Upper lobe of left lung (tissue), 6 donors: ENCODE data around the gene KMT2A. TPM values are rescaled to one million over a fixed set of nuclear protein-coding genes. Genes with fewer than 3 reads are reported as not detected.
"Not testable (repeated sequence)": the region's sequence is repeated elsewhere in the genome, so short reads cannot be mapped to it uniquely, and the experiment has no call there.

Source experiments
- ATAC-seq, 2 donors: fragments of 200-7000 bp; cut with Tn5 transposase; one replicate each; pipeline ENCODE4 v1.9.1; 2022; ENCODE audit warnings: mild to moderate bottlenecking in 2 of 2, moderate library complexity in 2 of 2; ENCODE audit not compliant: low FRiP score in 2 of 2
- DNase-seq, 2 donors: peaks; one replicate each; pipeline ENCODE4 v3.0.0-alpha.2; 2019 to 2020
- H3K27ac ChIP-seq, 4 donors: fragments of 200-600 bp; sonication (generic); one replicate each; pipeline ENCODE4 v1.5.1; 2016 to 2019
- H3K27me3 ChIP-seq, 4 donors: fragments of 200-600 bp; sonication (generic); one replicate each; pipeline ENCODE4 v1.5.1; 2017 to 2019
- H3K36me3 ChIP-seq, 4 donors: fragments of 200-600 bp; sonication (generic); one replicate each; pipeline ENCODE4 v1.5.1; 2016 to 2019
- H3K4me1 ChIP-seq, 4 donors: fragments of 200-600 bp; sonication (generic); one replicate each; pipeline ENCODE4 v1.5.1; 2018 to 2019
- H3K4me3 ChIP-seq, 4 donors: fragments of 200-600 bp; sonication (generic); one replicate each; pipeline ENCODE4 v1.5.1; 2017 to 2019; ENCODE audit warnings: mild to moderate bottlenecking in 2 of 4, moderate library complexity in 1 of 4
- H3K9me3 ChIP-seq, 4 donors: fragments of 200-600 bp; sonication (generic); one replicate each; pipeline ENCODE4 v1.5.1; 2018 to 2019
- EP300 ChIP-seq, 4 donors: sonication (generic); formaldehyde crosslinking; IDR thresholded peaks; one replicate each; pipeline ENCODE4 v1.5.1; 2017; ENCODE audit warnings: antibody characterized with exemption in 4 of 4, control low read depth in 2 of 4
- POLR2A ChIP-seq, 4 donors: fragments of 450-650 bp; IDR thresholded peaks; one replicate each; pipeline ENCODE4 v1.5.1; 2016 to 2017; ENCODE audit warnings: antibody characterized with exemption in 4 of 4, mild to moderate bottlenecking in 2 of 4
- POLR2AphosphoS5 ChIP-seq, 2 donors: sonication (generic); formaldehyde crosslinking; IDR thresholded peaks; one replicate each; pipeline ENCODE4 v1.5.1; 2017; ENCODE audit warnings: antibody characterized with exemption in 2 of 2
- WGBS, 2 donors: methylation state at CpG; one replicate each; pipeline ENCODE4 v1.1.5; 2017 to 2018; 5-methylcytosine and 5-hydroxymethylcytosine counted together
- total RNA-seq, 6 donors: library from RNA; depleted of rRNA in 4 of 6; stranded (reverse); fragments of >200 nt in 4 of 6; gene quantifications; one replicate each; pipeline versions ENCODE4 v1.1.0 to v1.2.1, GENCODE V29; 2016 to 2021
- TF ChIP-seq, protein P1 (sequence below), 6 experiments: fragments of 450-650 bp in 4 of 6; fragments of 200-600 bp in 2 of 6; sonication (generic) in 2 of 6; IDR thresholded peaks; one replicate each; pipeline ENCODE4 v1.5.1; 2016 to 2019; ENCODE audit warnings: antibody characterized with exemption in 6 of 6
- donor health status: DM: no; HTN: no; CAD: no; lungs with moderate emphysema.
- donor health status: DM: no; HTN: yes; CAD: no; lungs with severe emphysema.

KMT2A gene
- total RNA-seq, 6 donors from 2014 or later, result 42.0 to 97.1 (median 58.4) TPM

DNA sequence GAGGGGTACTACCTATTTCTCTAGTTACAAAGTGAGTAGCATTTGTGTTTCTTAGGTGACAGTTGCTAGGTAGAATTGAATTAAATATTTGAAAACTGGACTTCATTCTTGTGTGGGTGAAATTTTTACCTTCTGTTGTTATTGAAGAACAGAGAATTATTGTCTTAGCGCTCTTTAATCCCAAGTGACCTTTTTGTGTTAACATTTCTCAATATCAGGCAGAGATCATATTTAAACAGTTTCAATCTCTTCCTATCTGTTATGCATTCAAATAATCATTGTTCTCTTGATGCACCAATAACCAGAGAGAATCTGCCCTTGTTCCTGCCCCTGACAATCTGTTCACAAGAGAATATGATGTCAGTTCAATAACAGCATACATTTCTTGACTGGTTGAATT is 14.2 kb downstream of the KMT2A start:
- WGBS, 2 donors, result 82 to 91% methylated on average over 1 of the region's 1 CpG
- ATAC-seq (no peak), DNase-seq (no peak)
- Histone ChIP-seq H3K4me1 (peaks cover 0 to 16% (median 9%) of the 10 kb centered on the region in 4 donors), H3K27ac (no peak overlapping the region), H3K9me3 (no peaks in the 10 kb centered on the region), H3K27me3 (no peaks in the 10 kb centered on the region), H3K4me3 (no peak overlapping the region), H3K36me3 (peaks cover 0 to 5% (median 0%) of the 10 kb centered on the region in 4 donors)
- TF ChIP-seq POLR2AphosphoS5 (IDR thresholded peaks at IDR 0.05) (no peak), EP300 (IDR thresholded peaks at IDR 0.05) (no peak), POLR2A (IDR thresholded peaks at IDR 0.05) (no peak)
- TF ChIP-seq, protein P1, sequence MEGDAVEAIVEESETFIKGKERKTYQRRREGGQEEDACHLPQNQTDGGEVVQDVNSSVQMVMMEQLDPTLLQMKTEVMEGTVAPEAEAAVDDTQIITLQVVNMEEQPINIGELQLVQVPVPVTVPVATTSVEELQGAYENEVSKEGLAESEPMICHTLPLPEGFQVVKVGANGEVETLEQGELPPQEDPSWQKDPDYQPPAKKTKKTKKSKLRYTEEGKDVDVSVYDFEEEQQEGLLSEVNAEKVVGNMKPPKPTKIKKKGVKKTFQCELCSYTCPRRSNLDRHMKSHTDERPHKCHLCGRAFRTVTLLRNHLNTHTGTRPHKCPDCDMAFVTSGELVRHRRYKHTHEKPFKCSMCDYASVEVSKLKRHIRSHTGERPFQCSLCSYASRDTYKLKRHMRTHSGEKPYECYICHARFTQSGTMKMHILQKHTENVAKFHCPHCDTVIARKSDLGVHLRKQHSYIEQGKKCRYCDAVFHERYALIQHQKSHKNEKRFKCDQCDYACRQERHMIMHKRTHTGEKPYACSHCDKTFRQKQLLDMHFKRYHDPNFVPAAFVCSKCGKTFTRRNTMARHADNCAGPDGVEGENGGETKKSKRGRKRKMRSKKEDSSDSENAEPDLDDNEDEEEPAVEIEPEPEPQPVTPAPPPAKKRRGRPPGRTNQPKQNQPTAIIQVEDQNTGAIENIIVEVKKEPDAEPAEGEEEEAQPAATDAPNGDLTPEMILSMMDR (IDR thresholded peaks at IDR 0.05), result no peak

DNA sequence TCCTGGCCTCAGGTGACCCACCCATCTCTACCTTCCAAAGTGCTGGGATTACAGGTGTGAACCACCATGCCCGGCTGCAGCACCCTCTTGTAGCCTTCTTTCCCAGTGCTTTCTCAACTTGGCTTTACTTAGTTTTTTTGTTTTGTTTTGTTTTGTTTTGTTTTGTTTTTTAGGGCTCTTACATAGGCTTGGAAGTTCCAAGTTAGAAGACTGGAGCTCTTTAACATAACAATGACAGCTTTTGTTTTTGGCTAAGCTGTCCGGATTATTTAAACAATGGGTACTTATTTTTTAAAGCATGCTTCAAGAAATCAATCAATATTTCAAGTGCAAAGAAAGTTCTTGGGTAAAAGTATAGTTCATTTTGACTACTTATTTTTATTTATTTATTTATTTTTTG is 25.9 kb downstream of the KMT2A start:
- no peaks in the 10 kb centered on the region for H3K27me3 ChIP-seq
- WGBS, 2 donors, result 85 to 89% methylated on average over 2 of the region's 2 CpGs

DNA sequence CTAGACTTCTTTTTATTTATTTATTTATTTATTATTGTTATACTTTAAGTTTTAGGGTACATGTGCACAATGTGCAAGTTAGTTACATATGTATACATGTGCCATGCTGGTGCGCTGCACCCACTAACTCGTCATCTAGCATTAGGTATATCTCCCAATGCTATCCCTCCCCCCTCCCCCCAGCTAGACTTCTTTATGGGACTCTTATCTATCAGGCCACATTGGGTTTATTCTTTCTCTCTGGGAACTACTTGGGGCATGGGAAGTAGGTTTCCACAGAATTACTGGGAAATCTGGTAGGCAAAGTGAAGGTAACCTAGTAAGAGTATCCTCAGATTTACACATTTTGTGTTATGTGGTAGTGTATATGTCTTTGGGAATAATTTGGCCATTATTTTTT is 32.7 kb downstream of the KMT2A start:
- ATAC-seq, H3K27ac ChIP-seq: not testable (repeated sequence)
- WGBS, 2 donors, result 96 to 100% methylated on average over 2 of the region's 2 CpGs

More for the DNA sequence above, 25.9 kb downstream of the KMT2A start:
- Histone ChIP-seq H3K9me3 (no peaks in the 10 kb centered on the region), H3K4me3 (no peak overlapping the region), H3K27ac (no peak overlapping the region), H3K36me3 (no peaks in the 10 kb centered on the region), H3K4me1 (no peaks in the 10 kb centered on the region)
- TF ChIP-seq EP300 (IDR thresholded peaks at IDR 0.05), result no peak
- no peak for TF ChIP-seq POLR2AphosphoS5 (IDR thresholded peaks at IDR 0.05)
- TF ChIP-seq, protein P1 (IDR thresholded peaks at IDR 0.05), result no peak
- no peak for TF ChIP-seq POLR2A (IDR thresholded peaks at IDR 0.05)
- no peak for DNase-seq
- no peak for ATAC-seq

DNA sequence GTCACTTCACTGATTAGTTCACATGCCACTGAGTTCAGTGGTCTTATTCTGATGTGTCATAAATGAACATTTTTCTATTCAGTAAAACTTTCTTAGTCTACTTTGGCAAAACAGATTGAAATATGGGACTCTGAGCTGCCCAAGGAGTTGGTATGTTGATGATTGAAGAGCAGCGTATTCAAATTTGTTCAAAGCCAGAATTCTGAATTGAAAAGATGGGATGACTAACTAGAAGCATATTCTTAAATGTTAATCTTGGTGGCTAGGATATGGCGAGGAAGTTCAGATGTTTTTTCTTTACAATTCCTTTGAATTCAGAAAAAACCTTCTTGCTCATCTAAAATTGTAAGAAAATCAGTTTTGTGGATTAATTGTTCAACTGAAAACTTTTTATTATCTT is 34.7 kb downstream of the KMT2A start:
- DNase-seq (no peak), ATAC-seq (no peak)
- WGBS, 2 donors, result 92 to 94% methylated on average over 2 of the region's 2 CpGs
- Histone ChIP-seq H3K36me3 (peaks cover 0 to 44% (median 17%) of the 10 kb centered on the region in 4 donors), H3K9me3 (no peaks in the 10 kb centered on the region), H3K27me3 (no peaks in the 10 kb centered on the region), H3K27ac (no peak overlapping the region), H3K4me1 (no peaks in the 10 kb centered on the region), H3K4me3 (no peak overlapping the region)
- TF ChIP-seq POLR2AphosphoS5 (IDR thresholded peaks at IDR 0.05) (no peak), POLR2A (IDR thresholded peaks at IDR 0.05) (no peak), EP300 (IDR thresholded peaks at IDR 0.05) (no peak)
- TF ChIP-seq, protein P1 (IDR thresholded peaks at IDR 0.05), result no peak

More for the DNA sequence above, 32.7 kb downstream of the KMT2A start:
- not testable (repeated sequence) for H3K4me1 ChIP-seq, H3K4me3 ChIP-seq, H3K27me3 ChIP-seq, DNase-seq, H3K9me3 ChIP-seq
- H3K36me3 ChIP-seq, result peaks cover 0 to 32% (median 15%) of the 10 kb centered on the region in 4 donors

DNA sequence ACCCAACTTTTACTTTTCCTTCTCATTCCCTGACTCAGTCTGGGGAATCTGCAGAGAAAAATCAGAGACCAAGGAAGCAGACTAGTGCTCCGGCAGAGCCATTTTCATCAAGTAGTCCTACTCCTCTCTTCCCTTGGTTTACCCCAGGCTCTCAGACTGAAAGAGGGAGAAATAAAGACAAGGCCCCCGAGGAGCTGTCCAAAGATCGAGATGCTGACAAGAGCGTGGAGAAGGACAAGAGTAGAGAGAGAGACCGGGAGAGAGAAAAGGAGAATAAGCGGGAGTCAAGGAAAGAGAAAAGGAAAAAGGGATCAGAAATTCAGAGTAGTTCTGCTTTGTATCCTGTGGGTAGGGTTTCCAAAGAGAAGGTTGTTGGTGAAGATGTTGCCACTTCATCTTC is 37.2 kb downstream of the KMT2A start:
- TF ChIP-seq POLR2AphosphoS5 (IDR thresholded peaks at IDR 0.05) (no peak), POLR2A (IDR thresholded peaks at IDR 0.05) (no peak), EP300 (IDR thresholded peaks at IDR 0.05) (no peak)
- TF ChIP-seq, protein P1 (IDR thresholded peaks at IDR 0.05), result no peak
- Histone ChIP-seq H3K27ac (no peak overlapping the region), H3K36me3 (peaks cover 8 to 70% (median 34%) of the 10 kb centered on the region in 4 donors), H3K27me3 (no peaks in the 10 kb centered on the region), H3K4me3 (no peak overlapping the region), H3K4me1 (no peaks in the 10 kb centered on the region), H3K9me3 (no peaks in the 10 kb centered on the region)
- no peak for DNase-seq
- 85 to 95% methylated on average over 6 of the region's 6 CpGs for WGBS, 2 donors
- ATAC-seq, result no peak
